ENCODE measurements around the gene RETN.

RETN gene

DNA sequence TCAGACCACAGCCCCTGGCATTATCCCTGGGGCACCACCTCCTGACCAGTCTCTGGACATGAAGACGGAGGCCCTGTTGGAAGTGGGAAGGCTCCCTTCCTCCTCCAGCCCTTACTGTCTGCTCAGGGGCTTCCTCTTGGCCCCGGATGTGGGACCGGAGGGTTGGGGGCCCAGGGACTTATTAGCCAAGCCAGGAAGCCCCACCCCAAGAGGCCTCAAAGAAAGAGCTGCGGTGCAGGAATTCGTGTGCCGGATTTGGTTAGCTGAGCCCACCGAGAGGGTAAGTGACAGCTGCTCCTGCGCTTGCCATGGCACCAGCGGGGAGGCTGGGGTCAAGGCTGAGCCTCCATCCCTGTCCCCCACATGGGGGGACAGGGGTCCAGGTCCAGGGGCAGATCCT, at the start of gene RETN:
TSS of gene RETN (plus strand) at position 208 of the 400 bp plus-strand sequence. CDS start 278 bp downstream, outside the sequence.
- DNase-seq = no peak

DNA sequence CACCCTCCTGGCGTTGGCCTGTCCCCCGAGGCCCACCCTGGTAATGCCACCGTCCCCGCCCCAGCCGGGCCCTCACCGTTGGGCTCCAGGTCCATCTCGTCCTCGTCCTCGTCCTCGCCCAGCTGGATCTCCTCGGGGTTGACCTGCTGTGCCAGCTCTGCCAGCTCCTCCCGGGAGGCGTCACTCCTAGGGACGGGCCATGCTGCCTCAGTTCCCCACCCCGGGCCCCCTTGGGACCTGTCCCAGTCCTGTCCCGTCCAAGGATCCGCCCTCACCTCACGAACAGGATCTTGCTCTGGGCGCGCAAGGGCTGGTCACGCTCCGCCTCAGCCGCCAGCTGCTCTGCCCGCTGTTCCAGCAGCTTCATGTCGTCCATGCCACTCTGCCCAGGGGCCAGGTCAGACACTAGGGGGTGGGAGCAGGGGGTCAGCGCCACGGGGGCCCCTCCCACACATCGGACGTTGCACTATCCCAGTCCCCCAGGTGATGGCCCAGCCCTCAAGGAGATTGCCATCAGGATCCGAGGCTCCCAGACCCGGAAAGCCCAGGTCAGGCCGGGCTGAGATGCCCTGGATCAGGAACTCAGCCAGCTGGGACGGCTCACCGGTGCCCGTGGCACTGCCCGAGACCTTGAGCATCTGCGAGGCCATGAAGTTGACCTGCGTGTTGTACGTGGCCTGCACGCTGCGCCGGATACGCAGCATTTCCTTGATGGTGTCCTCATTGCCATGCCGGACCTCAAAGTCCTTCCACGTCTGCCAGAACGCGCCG, 49.0 kb upstream of the RETN start:
- no peak for DNase-seq

DNA sequence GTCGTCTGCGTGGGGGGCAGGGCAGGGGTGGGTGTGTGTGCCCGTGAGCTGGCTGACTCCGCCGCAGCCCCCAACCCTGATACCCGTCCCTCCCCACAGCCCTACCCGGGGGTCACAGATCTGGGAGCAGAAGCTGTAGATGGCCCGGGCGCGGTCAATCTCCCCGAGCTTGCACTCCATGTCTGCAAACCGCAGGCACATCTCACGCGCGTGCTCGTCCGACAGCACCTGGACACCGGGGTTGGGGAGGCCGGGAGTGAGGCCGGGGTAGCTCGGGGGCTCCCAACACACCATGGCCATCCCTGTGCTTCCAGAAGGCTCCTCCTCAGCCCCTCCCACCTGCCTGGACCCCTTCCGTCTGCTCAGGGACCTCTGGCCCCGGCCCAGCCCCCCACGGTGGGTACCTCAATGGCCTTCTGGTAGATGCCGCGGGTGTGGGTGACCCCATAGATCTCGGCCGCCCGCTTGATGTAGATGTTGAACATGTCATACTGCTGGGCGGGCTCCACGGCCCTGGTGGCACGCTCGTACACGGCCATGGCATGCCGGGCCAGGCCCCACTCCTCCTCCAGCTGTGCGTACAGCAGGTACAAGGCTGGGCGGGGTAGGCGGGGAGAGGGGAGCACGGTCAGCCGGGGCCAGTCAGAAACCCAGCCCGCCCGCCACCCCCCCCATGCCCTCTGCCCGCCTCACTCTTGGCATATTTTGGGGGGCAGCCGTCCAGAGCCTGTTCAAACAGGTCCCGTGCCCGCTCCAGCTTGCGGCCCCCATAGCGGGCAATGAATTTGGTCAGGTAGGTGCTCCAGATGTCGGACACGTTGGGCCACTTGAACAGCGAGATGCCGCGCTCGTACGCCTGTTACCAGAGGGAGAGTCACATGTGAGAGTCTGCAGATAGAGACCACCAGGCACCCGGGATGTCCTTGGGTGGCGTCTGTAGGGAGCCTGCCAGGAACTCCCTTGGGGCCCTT, 48.1 kb upstream of the RETN start:
- no peak for DNase-seq

GRCh38 chr19:7622933-7623685, 45.7 kb upstream of the RETN start:
- no peak for DNase-seq

DNA sequence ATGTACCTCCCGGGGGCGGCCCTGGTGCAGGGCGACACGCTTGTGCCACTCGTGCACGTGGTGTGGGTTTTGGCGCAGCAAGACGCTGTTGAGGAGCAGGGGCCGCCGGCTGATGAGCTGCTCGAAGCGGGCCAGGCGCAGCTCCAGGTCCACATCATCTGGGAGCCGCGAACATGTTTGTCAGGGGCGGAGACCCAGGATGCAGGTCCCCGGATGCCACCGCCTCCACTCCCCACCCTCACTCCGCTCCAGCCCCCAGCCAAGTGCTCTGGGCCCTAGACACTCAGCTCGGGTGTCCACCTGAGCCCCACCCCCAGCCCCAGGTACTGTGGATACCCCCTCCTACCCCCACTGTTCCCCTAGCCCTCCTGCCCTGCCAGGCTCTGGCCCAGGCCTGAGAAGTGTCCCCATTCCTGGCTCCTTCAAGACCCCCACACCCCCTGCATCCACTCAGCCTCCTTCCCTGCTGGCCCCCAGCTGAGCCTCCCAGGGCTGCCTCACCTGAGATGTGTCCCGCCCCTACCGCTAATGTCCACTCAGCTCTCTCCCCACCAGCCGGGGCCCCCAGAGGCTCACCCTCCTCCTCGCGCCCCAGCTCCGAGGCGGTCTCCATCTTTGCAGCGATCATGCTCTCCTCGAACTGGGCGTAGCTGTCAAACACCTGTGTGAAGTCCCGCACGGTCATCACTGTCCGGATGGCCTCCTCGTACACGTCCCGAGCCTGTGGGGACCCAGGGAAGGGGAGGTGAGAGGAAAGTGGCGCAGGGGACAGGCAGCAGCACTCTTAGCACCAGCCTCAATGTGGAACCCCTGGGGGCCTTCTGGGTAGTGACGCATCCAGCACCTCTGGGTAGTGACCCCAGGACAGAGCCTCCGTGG, 44.9 kb upstream of the RETN start:
- no peak for DNase-seq

- no peak for DNase-seq
These were observed 44.0 kb upstream of the RETN start for GRCh38 chr19:7624810-7625209.

- DNase-seq = no peak
These were observed 43.0 kb upstream of the RETN start for GRCh38 chr19:7625763-7626372.

DNA sequence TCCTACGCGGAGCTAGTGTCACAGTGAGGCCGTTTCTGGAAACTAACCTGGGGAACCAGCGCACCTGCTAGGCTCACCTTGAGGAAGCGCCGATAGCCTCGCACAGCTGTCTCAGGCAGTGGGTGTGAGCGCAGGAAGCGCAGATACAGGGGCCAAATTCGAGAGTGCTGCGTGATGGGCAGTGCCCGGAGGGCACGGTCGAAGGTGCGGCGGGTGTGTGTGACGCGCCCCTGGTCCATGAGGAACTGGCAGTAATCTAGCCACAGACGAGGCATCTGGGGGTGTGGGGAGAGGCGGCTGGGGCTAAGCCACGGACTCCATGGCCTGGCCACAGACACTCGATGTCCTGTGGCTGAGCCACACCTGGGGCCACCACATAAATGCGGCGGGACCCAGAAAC, 41.7 kb upstream of the RETN start:
- no peak for DNase-seq

DNA sequence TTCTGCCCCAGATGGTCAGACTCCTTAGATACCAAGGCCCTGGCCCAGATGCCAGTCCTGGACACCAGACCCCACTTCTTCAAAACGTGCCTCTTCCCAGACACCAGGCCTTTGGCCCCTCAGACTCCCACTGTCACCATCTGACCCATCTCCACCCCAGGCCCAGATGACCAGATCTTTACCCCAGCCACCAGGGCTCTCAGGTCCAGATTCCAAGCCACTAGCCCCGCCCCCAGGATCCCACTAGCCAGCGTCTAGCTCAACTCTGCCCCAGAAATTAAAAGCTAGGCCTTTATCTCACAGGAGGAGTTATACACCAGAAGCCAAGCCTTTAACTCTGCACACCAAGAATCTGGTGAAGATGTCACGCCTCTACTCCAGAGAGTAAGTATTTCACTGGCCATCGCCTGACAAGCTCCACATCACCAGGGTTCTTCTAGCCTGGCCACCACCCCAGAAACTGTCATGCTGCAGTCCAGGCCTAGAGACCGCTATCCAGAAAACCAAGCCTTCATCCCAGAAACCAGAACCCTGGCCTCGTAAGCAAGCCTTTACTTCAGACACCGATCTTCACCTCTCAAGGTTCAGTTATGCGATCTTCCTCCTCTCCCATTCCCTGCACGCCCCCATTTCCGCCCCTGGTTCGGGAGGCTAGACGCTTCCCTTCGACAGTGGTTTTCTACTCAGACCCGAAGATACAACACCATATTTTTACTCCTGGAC, 40.1 kb upstream of the RETN start:
- DNase-seq = no peak

DNA sequence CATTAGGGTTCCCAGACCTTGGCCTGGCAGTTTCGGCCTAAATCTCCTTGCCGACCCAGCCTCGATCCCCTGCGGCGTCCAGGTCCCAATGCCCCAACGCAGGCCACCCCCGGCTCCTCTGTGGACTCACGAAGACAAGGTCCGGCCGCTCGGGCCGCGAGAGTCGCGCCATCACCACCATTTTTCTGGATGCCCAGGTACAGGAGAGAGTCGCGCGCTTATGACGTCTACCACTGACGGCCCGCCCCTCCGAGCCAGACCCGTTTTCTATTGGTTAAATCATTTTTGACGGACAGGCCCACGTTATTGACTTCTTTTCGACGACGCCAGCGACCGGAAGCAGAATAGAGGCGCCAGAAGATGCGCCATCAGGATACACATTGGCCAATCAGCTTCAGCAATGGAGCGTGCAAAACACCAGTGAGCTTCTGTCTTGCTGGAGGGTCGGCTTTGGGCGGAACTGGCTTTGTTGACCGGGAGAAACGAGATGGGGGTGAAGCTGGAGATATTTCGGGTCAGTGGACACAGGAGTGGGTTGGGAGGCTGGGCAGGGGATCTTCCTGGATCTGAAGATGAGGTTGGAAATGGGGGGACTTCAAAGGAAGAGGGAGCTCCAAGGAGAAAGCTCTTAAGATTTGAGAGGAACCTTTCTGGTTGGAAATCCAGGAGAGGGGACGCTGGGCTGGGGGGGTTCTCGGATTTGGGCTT, 39.3 kb upstream of the RETN start, which contains the start of the genes PET100 and XAB2:
TSS of gene PET100 (plus strand) at position 447 of the 708 bp plus-strand sequence. CDS start at position 488, 41 bp downstream.
TSS of gene XAB2 (minus strand) at position 199 of the 708 bp plus-strand sequence. CDS start at position 181, 18 bp downstream.
- DNase-seq = peak; percentile 95

DNA sequence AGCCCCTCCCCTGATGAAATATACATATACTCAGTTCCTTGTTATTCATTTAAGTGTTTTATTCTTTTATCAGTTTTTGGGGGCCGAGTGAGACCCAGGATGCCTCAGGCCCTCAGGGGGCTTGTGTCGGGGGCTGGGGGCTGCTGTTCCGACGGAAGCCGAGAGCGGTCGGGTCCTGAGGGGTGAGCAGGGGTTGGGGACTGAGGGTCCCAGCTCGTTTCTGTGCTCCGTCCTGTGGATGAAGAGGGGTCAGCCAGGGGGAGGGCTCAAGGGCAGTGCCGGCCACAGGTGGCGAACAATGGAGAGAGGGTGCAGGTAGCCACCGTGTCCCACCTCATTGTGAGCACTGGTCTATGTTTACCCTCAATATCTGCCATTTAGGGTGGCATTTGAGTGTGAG, 37.3 kb upstream of the RETN start:
- no peak for DNase-seq

DNA sequence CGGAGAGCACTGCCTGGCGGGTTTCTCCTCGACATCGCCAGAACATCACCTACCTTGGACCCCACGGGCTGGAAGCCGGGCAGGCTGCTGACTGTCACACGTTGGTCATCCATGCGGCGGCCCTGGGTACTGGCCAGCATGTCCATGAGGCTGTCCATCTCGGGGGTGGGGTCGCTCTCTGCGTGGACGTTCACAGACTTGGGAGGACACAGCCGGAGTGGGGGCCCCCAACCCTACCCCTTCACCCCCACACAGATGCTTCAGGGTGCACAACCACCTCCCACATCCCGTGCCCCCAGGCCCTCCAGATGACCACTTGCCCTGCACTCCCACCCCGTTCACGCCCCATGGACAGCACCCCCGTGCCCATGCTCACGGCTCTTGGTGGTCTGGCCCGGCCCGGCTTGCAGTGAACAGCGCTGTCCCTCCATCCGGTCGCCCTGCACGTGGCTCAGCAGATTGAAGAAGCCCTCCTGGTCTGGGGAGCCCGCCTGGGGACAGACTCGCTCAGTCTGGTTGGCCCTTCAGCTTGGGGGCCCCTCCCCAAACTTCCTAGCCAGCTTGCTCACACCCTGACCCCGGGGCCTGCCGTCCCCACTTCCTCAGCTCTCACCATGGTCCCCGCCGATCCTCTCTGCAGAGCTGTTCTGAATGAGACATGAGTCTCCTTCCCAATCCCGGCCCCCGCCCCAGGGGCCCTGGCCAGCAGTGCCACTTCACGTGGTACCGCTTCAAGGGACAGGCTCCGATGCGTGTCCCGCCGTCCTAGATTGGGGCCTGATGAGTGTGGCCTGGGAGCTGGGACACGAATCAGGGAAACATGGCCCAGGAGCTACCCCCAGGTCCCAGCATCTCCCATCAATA, 36.3 kb upstream of the RETN start:
- no peak for DNase-seq

- no peak for DNase-seq
These were observed 35.2 kb upstream of the RETN start, which contains the start of gene PCP2 for GRCh38 chr19:7633698-7634097. TSS of gene PCP2 (minus strand) at chr19:7633719. CDS start at chr19:7633457, 262 bp downstream.

GRCh38 chr19:7635670-7636069, 33.2 kb upstream of the RETN start:
- DNase-seq = no peak

DNA sequence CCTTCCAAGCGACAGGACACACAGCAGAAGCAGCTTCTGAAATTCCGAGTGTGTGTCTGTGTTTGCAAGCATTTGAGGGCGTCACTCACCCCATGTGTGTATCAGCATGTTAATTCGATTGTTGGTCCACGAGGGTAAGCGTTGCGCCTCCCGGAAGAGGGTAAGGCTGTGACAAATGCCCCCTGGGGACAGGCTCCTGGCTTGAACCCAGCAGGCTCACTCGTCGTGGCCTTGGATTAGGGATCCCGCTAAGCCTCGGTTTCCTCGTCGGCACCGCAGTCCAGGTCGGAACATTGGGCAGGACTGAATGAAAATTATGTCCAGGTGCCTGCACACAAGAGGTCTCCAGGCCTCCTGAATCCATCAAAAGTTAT, 32.5 kb upstream of the RETN start:
- no peak for DNase-seq

GRCh38 chr19:7636691-7637373, 32.0 kb upstream of the RETN start, which contains the start of gene STXBP2:
TSS of gene STXBP2 (plus strand) at chr19:7637110. CDS start at chr19:7637150, 40 bp downstream.
- peak; percentile 98 for DNase-seq

DNA sequence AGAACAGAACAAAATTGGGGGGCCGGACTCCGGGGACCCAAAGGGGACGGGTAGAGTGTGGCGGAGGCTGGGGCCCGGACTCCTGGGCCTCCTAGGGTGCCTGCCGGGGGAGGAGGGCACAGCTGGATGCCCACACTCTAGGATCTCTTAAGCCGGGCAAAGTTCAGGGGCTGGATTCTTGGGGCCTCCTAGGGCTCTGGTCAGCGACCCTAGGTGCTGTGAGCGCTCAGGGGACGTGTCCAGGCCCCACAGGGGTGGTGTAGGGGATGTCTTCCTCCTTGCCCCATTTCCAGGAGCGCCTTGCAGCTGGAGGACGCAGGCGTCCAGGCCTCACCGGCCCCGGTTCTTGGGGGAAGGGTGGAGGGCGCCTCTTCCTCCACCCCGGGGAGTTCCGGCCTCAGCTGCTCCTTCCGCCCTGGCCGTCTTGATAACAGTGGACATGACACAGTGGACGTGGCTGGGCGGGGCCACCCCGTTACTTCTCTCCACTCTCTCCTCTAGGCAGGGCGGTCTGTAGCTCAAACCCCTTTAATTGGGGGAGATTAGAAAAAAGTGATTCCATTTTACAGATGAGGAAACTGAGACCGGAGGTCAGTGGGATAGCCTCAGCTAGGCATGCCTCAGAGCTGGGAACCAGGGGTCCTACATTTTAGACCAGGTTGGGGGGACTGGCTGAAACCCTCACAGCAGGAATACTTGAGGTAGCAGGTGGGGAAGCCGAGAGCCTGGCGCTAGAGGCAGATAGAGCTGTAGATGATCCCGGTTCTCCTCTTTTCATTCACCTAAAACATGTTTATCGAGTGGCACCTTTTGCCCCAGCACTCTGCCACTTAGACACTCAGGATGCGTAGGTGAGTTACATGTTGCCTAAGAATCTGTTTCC, 31.2 kb upstream of the RETN start:
- DNase-seq = no peak
